ENCODE data around the gene PRKG1.

PRKG1 gene

GRCh38 chr10:51624013-51624412 is 549.7 kb downstream of the PRKG1 start:
- DNase-seq = no peak

GRCh38 chr10:51629934-51630639 is 555.8 kb downstream of the PRKG1 start:
- no peak for DNase-seq

DNA sequence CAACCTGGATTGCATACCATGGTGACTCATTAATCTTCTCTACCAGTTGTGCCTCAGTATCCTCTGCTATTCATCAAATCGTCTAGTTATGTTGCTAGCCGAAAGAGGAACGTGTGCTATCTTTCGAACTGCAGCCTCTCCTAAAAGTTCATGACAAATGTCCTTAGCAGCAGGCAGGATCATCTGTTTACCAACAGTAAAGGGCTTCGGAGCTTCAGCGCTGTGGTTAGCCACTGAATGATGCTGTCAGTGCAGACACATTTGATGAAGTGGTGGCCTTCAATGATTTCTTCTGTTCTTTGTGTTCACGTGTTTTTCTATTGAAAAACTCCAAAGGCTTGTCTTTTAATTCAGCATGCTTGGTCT is 556.3 kb downstream of the PRKG1 start:
- DNase-seq = no peak

DNA sequence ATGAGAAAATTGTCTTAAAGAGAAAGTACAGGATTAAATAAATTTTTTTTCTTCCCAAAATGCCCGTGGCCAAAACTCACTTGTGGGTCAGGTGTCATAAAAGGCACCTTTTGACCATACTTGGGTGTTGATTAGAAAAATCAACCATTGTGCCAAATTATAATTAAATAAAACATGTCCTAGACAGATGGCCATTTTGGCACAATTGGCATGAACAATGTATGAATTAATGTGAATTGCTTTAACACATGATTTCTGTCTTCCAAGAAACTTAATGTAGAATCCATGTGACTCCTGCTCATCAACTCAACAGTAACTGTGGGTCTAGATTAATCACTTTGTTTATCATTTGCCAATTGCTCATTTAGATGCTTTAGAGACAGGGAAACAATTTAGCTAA is 561.1 kb downstream of the PRKG1 start:
- no peak for DNase-seq

DNA sequence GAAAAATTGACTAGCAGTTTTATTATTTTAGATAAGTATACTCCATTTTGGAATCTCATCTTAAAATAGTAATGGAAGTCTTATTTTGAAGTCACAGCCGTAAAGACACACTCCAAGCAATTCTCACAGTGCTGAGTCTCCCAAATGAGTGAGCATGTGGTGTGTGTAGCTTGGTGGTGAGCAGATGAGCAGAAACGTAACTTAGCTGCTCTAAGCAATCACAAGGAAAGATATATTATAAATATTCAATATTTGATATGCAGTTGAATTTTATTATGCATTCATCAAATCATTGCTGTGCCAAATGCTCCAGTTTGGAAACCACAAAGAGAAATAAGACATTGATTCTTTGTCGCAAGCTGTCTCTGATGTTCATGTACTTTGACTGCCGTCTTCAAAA is 563.9 kb downstream of the PRKG1 start:
- DNase-seq = no peak

GRCh38 chr10:51638737-51639136 is 564.5 kb downstream of the PRKG1 start:
- no peak for DNase-seq

- no peak for DNase-seq
Observed at GRCh38 chr10:51640120-51640819, 566.0 kb downstream of the PRKG1 start.

- no peak for DNase-seq
Observed at GRCh38 chr10:51642581-51642980, 568.3 kb downstream of the PRKG1 start.

DNA sequence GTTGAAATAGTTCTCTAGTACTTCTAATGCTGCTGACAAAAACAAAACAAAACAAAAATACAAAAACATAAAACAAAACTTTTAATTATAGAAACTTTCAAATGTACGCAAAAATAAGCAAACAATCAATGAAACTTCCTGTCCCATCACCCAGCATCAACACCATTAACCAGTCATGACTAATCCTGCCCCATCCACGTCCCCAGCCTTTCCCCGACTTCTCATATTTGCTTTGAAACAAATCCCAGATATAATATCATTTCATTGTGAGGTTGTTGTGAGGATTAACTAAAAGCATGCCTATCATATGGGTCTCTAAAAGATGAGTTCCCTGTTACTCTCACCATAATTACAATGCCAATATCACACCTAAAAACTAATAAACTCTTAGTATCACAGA is 569.4 kb downstream of the PRKG1 start:
- no peak for DNase-seq

DNA sequence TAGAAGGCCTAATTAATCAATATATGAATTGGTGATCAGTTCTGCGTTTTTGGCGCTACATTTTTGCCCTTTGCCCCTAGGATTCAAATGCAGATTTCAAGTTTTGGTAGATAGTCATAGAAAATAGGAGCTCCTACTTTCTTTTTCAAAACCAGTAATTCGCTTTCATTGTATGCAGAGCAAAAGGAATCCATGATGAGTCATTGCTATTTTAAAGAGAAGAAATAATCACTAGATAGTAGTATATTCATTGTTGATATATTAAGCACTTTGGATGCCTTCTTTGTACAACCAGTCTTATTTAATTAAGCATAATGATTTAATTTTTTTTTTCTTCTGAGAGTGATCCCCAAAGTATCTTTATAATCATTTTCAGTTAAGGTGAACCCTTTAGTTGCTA is 574.8 kb downstream of the PRKG1 start:
- DNase-seq = no peak

DNA sequence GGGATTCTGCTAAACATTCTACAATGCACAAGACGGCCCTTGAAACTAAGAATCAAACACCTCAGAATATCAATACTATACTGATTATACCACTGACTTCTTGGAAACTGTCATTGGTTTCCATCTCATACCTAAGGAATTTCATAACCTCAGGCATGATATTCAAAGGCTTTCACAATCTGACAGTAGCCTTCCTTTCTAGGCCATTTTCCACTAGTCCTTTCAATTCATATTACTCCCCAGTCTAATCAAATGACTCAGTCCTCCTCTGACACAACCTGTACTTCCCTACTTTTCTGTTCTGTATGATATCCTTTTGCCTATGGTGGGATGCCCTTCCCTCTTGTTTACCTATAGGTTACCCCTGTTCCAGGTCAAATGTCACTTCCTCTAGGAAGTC is 576.8 kb downstream of the PRKG1 start:
- no peak for DNase-seq

- DNase-seq = no peak
Observed at GRCh38 chr10:51653025-51653424, 578.7 kb downstream of the PRKG1 start.

GRCh38 chr10:51654918-51655317 is 580.6 kb downstream of the PRKG1 start:
- no peak for DNase-seq

- DNase-seq = no peak
Observed at GRCh38 chr10:51656503-51656902, 582.2 kb downstream of the PRKG1 start.

DNA sequence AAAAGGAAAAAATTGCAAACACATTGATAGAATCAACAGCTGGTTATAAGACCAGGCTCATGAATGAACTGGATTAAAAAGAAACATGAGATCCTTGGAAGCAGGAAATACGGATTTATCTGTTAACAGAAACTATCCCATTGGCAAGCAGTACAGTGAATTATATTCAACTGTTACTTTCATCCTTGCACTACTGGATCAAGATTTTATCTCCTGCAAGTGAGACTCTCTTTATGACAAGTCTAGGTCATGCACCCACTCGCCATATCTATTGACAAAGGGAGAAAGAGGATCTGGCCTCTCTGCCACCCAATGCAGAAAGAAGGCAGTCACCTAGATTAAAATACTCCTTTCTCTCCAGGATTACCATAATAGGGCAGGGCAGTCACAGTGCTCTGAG is 583.7 kb downstream of the PRKG1 start:
- DNase-seq = no peak

DNA sequence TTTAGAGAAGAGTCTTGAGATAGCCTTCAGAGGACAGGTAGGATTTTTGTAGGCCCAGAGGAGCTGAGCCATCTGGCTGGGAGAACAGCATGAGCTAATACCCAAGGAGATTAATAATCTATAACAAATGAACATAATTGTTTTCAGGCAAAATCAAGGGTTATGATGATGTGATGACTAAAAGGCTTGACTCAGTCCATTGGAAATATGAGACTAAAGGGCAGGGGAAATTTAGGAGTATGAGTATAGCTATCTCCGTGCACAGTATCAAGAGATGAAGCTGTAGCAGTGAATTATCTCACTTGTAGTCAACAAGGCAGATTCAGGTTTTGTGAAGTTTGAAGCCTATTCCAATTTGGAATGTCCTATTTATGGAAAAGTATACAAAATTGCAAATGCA is 585.1 kb downstream of the PRKG1 start:
- DNase-seq = no peak

- no peak for DNase-seq
Observed at GRCh38 chr10:51663086-51663485, 588.8 kb downstream of the PRKG1 start.

- DNase-seq = no peak
Observed at GRCh38 chr10:51666456-51666855, 592.2 kb downstream of the PRKG1 start.

- no peak for DNase-seq
Observed at GRCh38 chr10:51667678-51668335, 593.5 kb downstream of the PRKG1 start.

GRCh38 chr10:51668336-51668689 is 594.0 kb downstream of the PRKG1 start:
- no peak for DNase-seq

GRCh38 chr10:51669041-51669440 is 594.8 kb downstream of the PRKG1 start:
- DNase-seq = no peak

- DNase-seq = no peak
Observed at GRCh38 chr10:51672039-51672535, 597.8 kb downstream of the PRKG1 start.

DNA sequence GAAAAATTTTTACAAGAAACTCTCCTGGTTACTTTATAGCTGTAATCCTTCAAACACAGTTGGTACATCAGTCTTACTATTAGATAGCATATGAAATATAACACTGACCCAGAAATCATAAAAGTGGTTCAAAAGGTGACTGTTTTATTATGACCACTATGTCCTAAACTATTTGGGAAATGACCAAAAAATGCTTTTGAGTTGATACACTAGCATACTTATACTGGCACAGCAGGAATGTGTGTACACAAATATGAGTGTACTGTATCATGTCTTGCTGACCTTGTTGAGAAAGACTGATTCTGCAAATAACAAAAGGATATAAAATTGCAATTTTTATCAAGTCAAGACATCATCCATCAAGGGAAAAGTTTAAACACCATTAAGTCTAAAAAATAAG is 600.8 kb downstream of the PRKG1 start:
- DNase-seq = no peak

GRCh38 chr10:51679841-51680240 is 605.6 kb downstream of the PRKG1 start:
- no peak for DNase-seq
